Vagina (tissue), 2 donors: ENCODE measurements around the gene TSHZ3. TPM values are rescaled to one million over a fixed set of nuclear protein-coding genes. Genes with fewer than 3 reads are reported as not detected.

Experiments
- DNase-seq, 2 donors: peaks; one replicate each; pipeline ENCODE4 v3.0.0-alpha.2; 2017; ENCODE audit errors: extremely low spot score in 2 of 2
- H3K27ac ChIP-seq: fragments of 200-600 bp; sonication (generic); one replicate; pipeline ENCODE4 v1.5.1; 2019
- H3K27me3 ChIP-seq: fragments of 200-600 bp; sonication (generic); one replicate; pipeline ENCODE4 v1.5.1; 2019
- H3K36me3 ChIP-seq, 2 donors: fragments of 200-600 bp; sonication (generic); one replicate each; pipeline ENCODE4 v1.5.1; 2017 to 2019
- H3K4me1 ChIP-seq: fragments of 200-600 bp; sonication (generic); one replicate; pipeline ENCODE4 v1.5.1; 2019
- H3K4me3 ChIP-seq, 2 donors: fragments of 200-600 bp; sonication (generic); 1 replicate in 1 of 2; 2 replicates in 1 of 2; pipeline ENCODE4 v1.5.1; 2016 to 2019
- H3K9me3 ChIP-seq: fragments of 200-600 bp; sonication (generic); one replicate; pipeline ENCODE4 v1.5.1; 2019
- POLR2A ChIP-seq, 2 donors: fragments of 450-650 bp; IDR thresholded peaks; one replicate each; pipeline ENCODE4 v1.6.1; 2017; ENCODE audit warnings: antibody characterized with exemption in 2 of 2, mild to moderate bottlenecking in 2 of 2, moderate library complexity in 2 of 2
- POLR2AphosphoS5 ChIP-seq, 2 donors: sonication (generic); formaldehyde crosslinking; IDR thresholded peaks; one replicate each; pipeline ENCODE4 v1.9.0; 2017; ENCODE audit warnings: antibody characterized with exemption in 2 of 2, mild to moderate bottlenecking in 2 of 2, low read depth in 1 of 2; ENCODE audit not compliant: insufficient read depth in 1 of 2
- intact Hi-C: fragments of 100-400 bp; cut with DNase I; formaldehyde crosslinking; loops from one replicate; pipeline ENCODE4 v1.15.1; 2023
- total RNA-seq: library from RNA; depleted of rRNA; stranded (reverse); fragments of >200 nt; gene quantifications from one replicate; pipeline ENCODE4 v1.2.3, GENCODE V29; 2016
- TF ChIP-seq, protein P1 (sequence below), 3 experiments: fragments of 450-650 bp in 2 of 3; fragments of 200-600 bp in 1 of 3; sonication (generic) in 1 of 3; IDR thresholded peaks; one replicate each; pipeline ENCODE4 v1.5.1; 2017 to 2019; ENCODE audit warnings: antibody characterized with exemption in 3 of 3, mild to moderate bottlenecking in 2 of 3, moderate library complexity in 2 of 3

The TSHZ3 gene
- total RNA-seq, 1 donor from 2014 or later, result 13.5 TPM

DNA sequence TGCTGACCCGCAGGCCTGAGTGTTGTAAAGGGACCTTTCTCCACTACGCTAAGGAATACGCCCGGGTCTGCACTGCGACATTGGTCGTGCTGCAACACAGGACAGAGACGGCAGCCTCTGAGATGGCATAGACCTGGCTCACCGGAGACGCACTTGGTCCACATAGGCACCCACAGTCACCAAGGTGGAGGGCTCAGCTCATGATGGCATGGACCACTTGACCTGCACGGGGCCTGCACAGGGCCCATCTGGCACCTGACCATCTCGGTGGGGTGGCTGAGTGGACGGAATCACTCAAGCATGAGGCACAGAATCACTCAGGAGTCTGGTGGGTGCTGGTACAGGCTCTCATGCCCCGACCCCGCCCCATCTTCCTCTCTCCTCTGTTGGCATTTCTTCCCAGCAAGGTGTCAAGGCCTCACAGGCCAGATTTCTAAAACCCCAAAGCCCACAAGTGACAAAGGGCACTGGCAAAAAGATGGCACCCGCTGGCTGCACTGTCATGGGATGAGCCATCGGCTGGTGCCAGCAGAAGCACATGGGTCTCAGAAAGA is 45.9 kb downstream of the TSHZ3 start:
- no peak overlapping the region for H3K27ac ChIP-seq
- no peaks in the 10 kb centered on the region for H3K9me3 ChIP-seq
- TF ChIP-seq POLR2AphosphoS5 (IDR thresholded peaks at IDR 0.05; ENCODE audit: insufficient read depth in 1 of 2, low read depth in 1 of 2) (no peak), POLR2A (IDR thresholded peaks at IDR 0.05) (no peak)
- TF ChIP-seq, protein P1, sequence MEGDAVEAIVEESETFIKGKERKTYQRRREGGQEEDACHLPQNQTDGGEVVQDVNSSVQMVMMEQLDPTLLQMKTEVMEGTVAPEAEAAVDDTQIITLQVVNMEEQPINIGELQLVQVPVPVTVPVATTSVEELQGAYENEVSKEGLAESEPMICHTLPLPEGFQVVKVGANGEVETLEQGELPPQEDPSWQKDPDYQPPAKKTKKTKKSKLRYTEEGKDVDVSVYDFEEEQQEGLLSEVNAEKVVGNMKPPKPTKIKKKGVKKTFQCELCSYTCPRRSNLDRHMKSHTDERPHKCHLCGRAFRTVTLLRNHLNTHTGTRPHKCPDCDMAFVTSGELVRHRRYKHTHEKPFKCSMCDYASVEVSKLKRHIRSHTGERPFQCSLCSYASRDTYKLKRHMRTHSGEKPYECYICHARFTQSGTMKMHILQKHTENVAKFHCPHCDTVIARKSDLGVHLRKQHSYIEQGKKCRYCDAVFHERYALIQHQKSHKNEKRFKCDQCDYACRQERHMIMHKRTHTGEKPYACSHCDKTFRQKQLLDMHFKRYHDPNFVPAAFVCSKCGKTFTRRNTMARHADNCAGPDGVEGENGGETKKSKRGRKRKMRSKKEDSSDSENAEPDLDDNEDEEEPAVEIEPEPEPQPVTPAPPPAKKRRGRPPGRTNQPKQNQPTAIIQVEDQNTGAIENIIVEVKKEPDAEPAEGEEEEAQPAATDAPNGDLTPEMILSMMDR (IDR thresholded peaks at IDR 0.05), result no peak
- intact Hi-C loops, result no loop called here
- H3K27me3 ChIP-seq, result no peaks in the 10 kb centered on the region
- H3K4me3 ChIP-seq, result no peak overlapping the region
- H3K36me3 ChIP-seq, result no peaks in the 10 kb centered on the region
- peaks cover 9% of the 10 kb centered on the region for H3K4me1 ChIP-seq
- DNase-seq, result no peak

DNA sequence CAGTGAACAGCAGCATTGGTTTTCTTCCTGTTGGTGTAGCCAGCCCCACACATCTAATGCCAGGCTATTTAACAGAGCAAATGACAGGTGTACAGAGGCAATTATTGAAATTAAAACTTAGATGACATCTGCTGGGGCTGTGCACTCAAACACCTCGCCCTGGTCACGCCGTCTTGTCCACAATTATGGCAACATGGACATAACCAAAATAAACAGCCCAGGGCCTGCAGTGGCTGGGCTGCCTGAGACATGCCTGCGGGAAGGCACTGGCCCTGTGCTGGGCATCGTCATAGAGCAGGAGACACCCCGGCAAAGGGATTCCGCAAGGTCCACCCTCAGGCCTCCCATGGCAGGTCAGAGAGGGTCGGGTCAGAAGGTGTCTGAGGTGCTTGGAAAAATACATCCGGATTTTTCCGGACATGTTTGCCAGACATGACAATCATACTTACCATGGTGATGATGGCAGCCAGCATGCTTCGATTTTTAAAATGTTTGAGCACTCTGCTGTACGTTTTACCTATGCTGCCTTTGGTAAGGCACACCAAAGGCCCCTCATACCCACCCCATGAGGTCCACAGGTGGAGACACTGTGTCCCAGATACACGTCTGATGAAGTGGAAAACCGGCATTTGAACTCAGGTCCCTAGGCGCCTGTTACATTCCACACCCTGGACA is 47.8 kb downstream of the TSHZ3 start:
- Histone ChIP-seq H3K27me3 (no peaks in the 10 kb centered on the region), H3K9me3 (no peaks in the 10 kb centered on the region), H3K27ac (no peak overlapping the region), H3K4me1 (peaks cover 9% of the 10 kb centered on the region), H3K36me3 (no peaks in the 10 kb centered on the region), H3K4me3 (no peak overlapping the region)
- intact Hi-C loops, result no loop called here
- TF ChIP-seq POLR2AphosphoS5 (IDR thresholded peaks at IDR 0.05; ENCODE audit: insufficient read depth in 1 of 2, low read depth in 1 of 2) (no peak), POLR2A (IDR thresholded peaks at IDR 0.05) (no peak)
- TF ChIP-seq, protein P1 (IDR thresholded peaks at IDR 0.05), result no peak
- no peak for DNase-seq

DNA sequence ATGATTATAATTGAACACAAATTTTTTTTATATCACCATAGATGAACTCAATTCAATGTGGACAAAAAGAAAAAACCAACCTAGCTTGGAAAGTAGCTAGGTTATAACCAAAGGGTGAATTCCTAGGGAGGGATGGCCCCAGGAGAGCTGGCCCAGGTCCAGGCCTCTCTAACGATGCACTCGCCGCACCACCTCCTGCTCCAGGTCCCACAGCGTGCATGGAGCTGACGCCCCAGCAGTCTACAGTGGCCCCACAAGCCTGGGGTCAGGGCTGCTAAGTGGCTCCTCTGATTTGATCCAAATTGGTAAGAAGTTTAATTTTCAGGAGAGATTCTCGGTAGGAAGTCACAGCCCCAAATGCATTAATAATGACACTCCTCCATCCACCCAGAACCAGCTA is 48.8 kb downstream of the TSHZ3 start:
- Histone ChIP-seq H3K9me3 (no peaks in the 10 kb centered on the region), H3K27ac (no peak overlapping the region), H3K27me3 (no peaks in the 10 kb centered on the region), H3K4me3 (no peak overlapping the region), H3K4me1 (peaks cover 3% of the 10 kb centered on the region), H3K36me3 (no peaks in the 10 kb centered on the region)
- no peak for DNase-seq
- TF ChIP-seq, protein P1 (IDR thresholded peaks at IDR 0.05), result no peak
- no peak for TF ChIP-seq POLR2AphosphoS5 (IDR thresholded peaks at IDR 0.05; ENCODE audit: insufficient read depth in 1 of 2, low read depth in 1 of 2)
- TF ChIP-seq POLR2A (IDR thresholded peaks at IDR 0.05), result no peak
- intact Hi-C loops, result no loop called here

DNA sequence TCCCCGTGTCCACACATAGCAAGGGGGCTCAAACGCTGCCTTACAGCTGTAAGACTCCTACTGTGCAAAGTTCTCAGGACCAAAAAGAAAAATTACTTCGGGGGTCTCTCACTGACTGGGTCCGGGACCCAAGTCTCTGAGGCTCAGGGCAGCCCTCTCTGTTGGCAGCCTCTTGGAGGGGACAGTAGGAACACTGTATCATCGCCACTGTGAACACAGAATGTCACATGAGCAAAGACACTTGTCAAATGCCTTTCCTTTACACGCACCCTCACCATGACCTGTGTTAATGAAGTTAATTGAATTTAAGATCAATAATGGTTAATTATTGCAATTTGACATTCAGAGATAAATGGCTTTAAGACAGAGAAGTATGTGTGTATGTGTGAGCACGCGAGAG is 49.6 kb downstream of the TSHZ3 start:
- no peaks in the 10 kb centered on the region for H3K27me3 ChIP-seq
- no peaks in the 10 kb centered on the region for H3K4me1 ChIP-seq
- H3K9me3 ChIP-seq, result no peaks in the 10 kb centered on the region
- no peak for DNase-seq
- no peak overlapping the region for H3K4me3 ChIP-seq
- no peak for TF ChIP-seq POLR2AphosphoS5 (IDR thresholded peaks at IDR 0.05; ENCODE audit: insufficient read depth in 1 of 2, low read depth in 1 of 2)
- no peak for TF ChIP-seq POLR2A (IDR thresholded peaks at IDR 0.05)
- TF ChIP-seq, protein P1 (IDR thresholded peaks at IDR 0.05), result no peak
- H3K36me3 ChIP-seq, result no peaks in the 10 kb centered on the region
- H3K27ac ChIP-seq, result no peak overlapping the region
- intact Hi-C loops, result no loop called here

DNA sequence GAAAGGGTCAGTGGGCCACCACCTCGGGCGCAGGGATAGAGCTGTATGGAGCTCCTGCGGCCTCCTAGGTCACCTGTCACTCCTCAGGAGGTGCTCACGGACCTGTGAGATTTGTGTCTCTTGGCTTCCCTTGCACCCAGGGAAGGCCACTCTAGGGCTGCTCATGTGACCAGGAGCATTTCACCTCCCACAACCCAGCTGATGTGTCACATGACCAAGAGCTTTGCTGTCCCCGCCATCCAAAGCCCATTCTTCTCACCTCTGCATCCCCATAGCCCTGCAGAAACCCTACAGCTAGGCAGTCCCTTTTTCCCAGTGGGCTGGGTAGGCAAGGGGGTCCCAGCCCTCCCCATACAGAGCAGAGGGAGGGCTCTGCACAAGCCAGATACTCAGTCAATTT is 51.2 kb downstream of the TSHZ3 start:
- Histone ChIP-seq H3K36me3 (no peaks in the 10 kb centered on the region), H3K9me3 (no peaks in the 10 kb centered on the region), H3K27ac (no peak overlapping the region), H3K4me3 (no peak overlapping the region), H3K4me1 (no peaks in the 10 kb centered on the region), H3K27me3 (no peaks in the 10 kb centered on the region)
- DNase-seq, result no peak
- TF ChIP-seq POLR2A (IDR thresholded peaks at IDR 0.05) (no peak), POLR2AphosphoS5 (IDR thresholded peaks at IDR 0.05; ENCODE audit: insufficient read depth in 1 of 2, low read depth in 1 of 2) (no peak)
- TF ChIP-seq, protein P1 (IDR thresholded peaks at IDR 0.05), result no peak
- intact Hi-C loops, result no loop called here
